ENCODE data around the gene GNPAT. TPM values are rescaled to one million over a fixed set of nuclear protein-coding genes. Genes with fewer than 3 reads are reported as not detected.

Gene GNPAT
- total RNA-seq, 2 experiments from 2014 or later, result 51.7 to 54.9 TPM

GRCh38 chr1:231226156-231226555 lies 14.9 kb upstream of the GNPAT start:
- no peak for TF ChIP-seq CTCF (conservative IDR thresholded peaks at IDR 0.05; ENCODE audit: low read length)
- TF ChIP-seq EZH2phosphoT487 (IDR thresholded peaks at IDR 0.05; ENCODE audit: borderline replicate concordance, low read depth, low read length), result no peak
- no peaks in the 10 kb centered on the region for H3K4me1 ChIP-seq (ENCODE audit: insufficient read depth, low read length, poor library complexity, severe bottlenecking)
- intact Hi-C loops (cut with micrococcal nuclease; ENCODE audit: unreplicated experiment), result no loop called here
- DNase-seq (ENCODE audit: low spot score), result no peak
- CTCF ChIA-PET (ENCODE audit: unreplicated experiment), result no interaction called here
- peaks cover 81% of the 10 kb centered on the region for H3K36me3 ChIP-seq (ENCODE audit: insufficient read depth, low read length)
- POLR2A ChIA-PET, result interaction anchor here (1.1 kb wide), 1 partner anchor 9 kb away, joined by 3 read pairs; no protein-coding TSS in a partner anchor
- no peak overlapping the region for H3K27ac ChIP-seq (ENCODE audit: low read depth, low read length, poor library complexity, severe bottlenecking)
- no peaks in the 10 kb centered on the region for H3K9me2 ChIP-seq (ENCODE audit: insufficient read depth, low read length)
- no peaks in the 10 kb centered on the region for H3K9me3 ChIP-seq (ENCODE audit: low read length)
- H3K4me3 ChIP-seq (ENCODE audit: low read depth, low read length, poor library complexity, severe bottlenecking), result no peak overlapping the region
- no TSS peak for BruUV-seq (replicated peaks)
- H2AFZ ChIP-seq (ENCODE audit: low read length), result no peak overlapping the region
- H4K20me1 ChIP-seq (ENCODE audit: insufficient read depth, low read length), result no peaks in the 10 kb centered on the region
- H3K4me2 ChIP-seq (ENCODE audit: low read length), result no peak overlapping the region
- no peaks in the 10 kb centered on the region; the same call in 1 of the 2 replicates for H3K79me2 ChIP-seq (ENCODE audit: insufficient read depth, low read depth, low read length)

- H3K9me2 ChIP-seq (ENCODE audit: insufficient read depth, low read length), result no peaks in the 10 kb centered on the region
- H3K4me2 ChIP-seq (ENCODE audit: low read length), result no peak overlapping the region
- no peak overlapping the region for H2AFZ ChIP-seq (ENCODE audit: low read length)
- peaks cover 12% of the 10 kb centered on the region for H3K4me1 ChIP-seq (ENCODE audit: insufficient read depth, low read length, poor library complexity, severe bottlenecking)
- BruUV-seq (replicated peaks), result no TSS peak
- ChIA-PET POLR2A (interaction anchor here (0.6 to 2.0 kb wide), 3 partner anchors 11 to 161 kb away, joined by 3 to 9 read pairs (median 3); no protein-coding TSS in a partner anchor), CTCF (ENCODE audit: unreplicated experiment) (interaction anchor here (0.6 kb wide), 1 partner anchor 21 kb away, joined by 3 read pairs; no protein-coding TSS in a partner anchor)
- no peak overlapping the region for H3K27ac ChIP-seq (ENCODE audit: low read depth, low read length, poor library complexity, severe bottlenecking)
- intact Hi-C loops (cut with micrococcal nuclease; ENCODE audit: unreplicated experiment), result no loop called here
- H3K79me2 ChIP-seq (ENCODE audit: insufficient read depth, low read depth, low read length), result peaks cover 5% of the 10 kb centered on the region; the same call in 1 of the 2 replicates
- no peaks in the 10 kb centered on the region for H3K9me3 ChIP-seq (ENCODE audit: low read length)
- no peaks in the 10 kb centered on the region for H4K20me1 ChIP-seq (ENCODE audit: insufficient read depth, low read length)
- H3K36me3 ChIP-seq (ENCODE audit: insufficient read depth, low read length), result peaks cover 71% of the 10 kb centered on the region
- DNase-seq (ENCODE audit: low spot score), result no peak
- TF ChIP-seq CTCF (conservative IDR thresholded peaks at IDR 0.05; ENCODE audit: low read length) (no peak), EZH2phosphoT487 (IDR thresholded peaks at IDR 0.05; ENCODE audit: borderline replicate concordance, low read depth, low read length) (no peak)
- no peak overlapping the region for H3K4me3 ChIP-seq (ENCODE audit: low read depth, low read length, poor library complexity, severe bottlenecking)
Measured at GRCh38 chr1:231231511-231231910, 9.5 kb upstream of the GNPAT start.

Data from OCI-LY7 (cell line).